ENCODE measurements around the gene C19orf33. TPM values are rescaled to one million over a fixed set of nuclear protein-coding genes. Genes with fewer than 3 reads are reported as not detected.

Gene C19orf33
- total and polyA plus RNA-seq, 4 donors, result 2.0 to 259 (median 12.5) TPM

- DNase-seq, result no peak
- Histone ChIP-seq H3K36me3 (ENCODE audit: control insufficient read depth in 1 of 2, insufficient read depth in 2 of 2, low read length in 1 of 2) (peaks cover 0 to 16% of the 10 kb centered on the region in 2 donors), H3K4me3 (ENCODE audit: low read length in 2 of 2) (no peak overlapping the region), H3K27me3 (ENCODE audit: control insufficient read depth in 1 of 2, insufficient read depth in 2 of 2, low read length in 1 of 2) (no peaks in the 10 kb centered on the region), H3K9me3 (ENCODE audit: control insufficient read depth, low read length) (no peaks in the 10 kb centered on the region), H3K4me1 (ENCODE audit: control insufficient read depth in 1 of 2, insufficient read depth in 2 of 2, low read length in 2 of 2) (no peaks in the 10 kb centered on the region), H3K27ac (ENCODE audit: low read depth in 1 of 2, low read length in 2 of 2) (no peak overlapping the region)
- intact Hi-C loops (cut with DNase I), result no loop called here
- 79% methylated on average over 9 of the region's 9 CpGs for WGBS, 2 donors
- no peak for ATAC-seq (ENCODE audit: low FRiP score)
These were observed 16.4 kb upstream of the C19orf33 start for GRCh38 chr19:38287604-38288003.

GRCh38 chr19:38288123-38288855 lies 15.8 kb upstream of the C19orf33 start:
- H3K27me3 ChIP-seq (ENCODE audit: control insufficient read depth in 1 of 2, insufficient read depth in 2 of 2, low read length in 1 of 2), result no peaks in the 10 kb centered on the region
- H3K4me3 ChIP-seq (ENCODE audit: low read length in 2 of 2), result no peak overlapping the region
- no peaks in the 10 kb centered on the region for H3K4me1 ChIP-seq (ENCODE audit: control insufficient read depth in 1 of 2, insufficient read depth in 2 of 2, low read length in 2 of 2)
- no peaks in the 10 kb centered on the region for H3K9me3 ChIP-seq (ENCODE audit: control insufficient read depth, low read length)
- 79 to 85% methylated on average over 16 of the region's 16 CpGs for WGBS, 2 donors
- intact Hi-C loops (cut with DNase I), result no loop called here
- no peak for DNase-seq
- no peak for ATAC-seq (ENCODE audit: low FRiP score)
- H3K27ac ChIP-seq (ENCODE audit: low read depth in 1 of 2, low read length in 2 of 2), result no peak overlapping the region
- peaks cover 0 to 16% of the 10 kb centered on the region in 2 donors for H3K36me3 ChIP-seq (ENCODE audit: control insufficient read depth in 1 of 2, insufficient read depth in 2 of 2, low read length in 1 of 2)

DNA sequence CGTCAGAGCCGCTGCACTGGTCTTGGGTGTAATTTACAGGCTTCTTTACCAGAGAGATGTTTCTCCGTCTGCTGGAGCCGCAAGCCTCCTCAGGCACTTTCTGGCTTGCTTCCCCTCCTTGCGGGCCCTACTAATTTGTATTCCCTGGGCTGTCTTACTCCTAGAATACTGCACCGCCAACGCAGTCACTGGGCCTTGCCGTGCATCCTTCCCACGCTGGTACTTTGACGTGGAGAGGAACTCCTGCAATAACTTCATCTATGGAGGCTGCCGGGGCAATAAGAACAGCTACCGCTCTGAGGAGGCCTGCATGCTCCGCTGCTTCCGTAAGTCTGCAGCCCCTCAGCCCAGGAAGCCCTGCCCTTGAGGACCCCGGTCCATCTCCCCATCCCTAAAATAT lies 14.1 kb upstream of the C19orf33 start:
- 94% methylated on average over 15 of the region's 15 CpGs for WGBS, 2 donors
- no peaks in the 10 kb centered on the region for H3K4me1 ChIP-seq (ENCODE audit: control insufficient read depth in 1 of 2, insufficient read depth in 2 of 2, low read length in 2 of 2)
- no peak overlapping the region for H3K4me3 ChIP-seq (ENCODE audit: low read length in 2 of 2)
- intact Hi-C loops (cut with DNase I), result no loop called here
- no peak for DNase-seq
- no peak overlapping the region for H3K27ac ChIP-seq (ENCODE audit: low read depth in 1 of 2, low read length in 2 of 2)
- no peaks in the 10 kb centered on the region for H3K9me3 ChIP-seq (ENCODE audit: control insufficient read depth, low read length)
- H3K27me3 ChIP-seq (ENCODE audit: control insufficient read depth in 1 of 2, insufficient read depth in 2 of 2, low read length in 1 of 2), result no peaks in the 10 kb centered on the region
- peaks cover 0 to 19% of the 10 kb centered on the region in 2 donors for H3K36me3 ChIP-seq (ENCODE audit: control insufficient read depth in 1 of 2, insufficient read depth in 2 of 2, low read length in 1 of 2)
- ATAC-seq (ENCODE audit: low FRiP score), result no peak

DNA sequence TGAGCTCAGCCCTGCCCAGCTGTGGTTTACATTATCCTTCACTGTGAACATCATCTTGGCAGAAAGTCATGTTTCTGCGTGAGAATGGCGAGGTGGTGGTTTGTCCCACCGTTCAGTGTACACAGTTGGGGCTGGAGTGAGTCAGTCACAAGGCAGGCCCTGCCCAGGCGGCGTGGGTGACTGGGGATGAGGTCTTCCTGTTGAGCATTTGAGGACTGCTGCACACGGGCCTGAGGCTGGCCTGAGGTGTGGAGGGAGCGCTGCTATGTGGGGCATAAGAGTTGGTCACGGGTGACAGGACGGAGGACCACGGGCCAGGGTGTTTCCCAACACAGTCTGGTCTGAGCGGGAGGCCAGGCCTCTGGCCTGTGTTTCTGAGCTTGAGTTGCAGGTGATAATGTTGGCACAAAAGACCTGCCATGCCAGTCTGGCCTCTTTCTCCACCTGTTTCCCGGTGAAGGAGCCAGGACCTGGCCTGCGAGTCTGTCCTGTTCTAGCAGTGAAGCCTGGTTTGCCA lies 13.4 kb upstream of the C19orf33 start:
- Histone ChIP-seq H3K36me3 (ENCODE audit: control insufficient read depth in 1 of 2, insufficient read depth in 2 of 2, low read length in 1 of 2) (peaks cover 0 to 19% of the 10 kb centered on the region in 2 donors), H3K4me3 (ENCODE audit: low read length in 2 of 2) (no peak overlapping the region), H3K27me3 (ENCODE audit: control insufficient read depth in 1 of 2, insufficient read depth in 2 of 2, low read length in 1 of 2) (no peaks in the 10 kb centered on the region), H3K9me3 (ENCODE audit: control insufficient read depth, low read length) (no peaks in the 10 kb centered on the region), H3K27ac (ENCODE audit: low read depth in 1 of 2, low read length in 2 of 2) (no peak overlapping the region), H3K4me1 (ENCODE audit: control insufficient read depth in 1 of 2, insufficient read depth in 2 of 2, low read length in 2 of 2) (no peaks in the 10 kb centered on the region)
- ATAC-seq (ENCODE audit: low FRiP score) (peak; percentile 17), DNase-seq (no peak)
- 80 to 84% methylated on average over 13 of the region's 13 CpGs for WGBS, 2 donors
- intact Hi-C loops (cut with DNase I), result no loop called here

- WGBS, 2 donors, result 78 to 82% methylated on average over 15 of the region's 15 CpGs
- H3K27ac ChIP-seq (ENCODE audit: low read depth in 1 of 2, low read length in 2 of 2), result no peak overlapping the region
- H3K27me3 ChIP-seq (ENCODE audit: control insufficient read depth in 1 of 2, insufficient read depth in 2 of 2, low read length in 1 of 2), result no peaks in the 10 kb centered on the region
- H3K4me1 ChIP-seq (ENCODE audit: control insufficient read depth in 1 of 2, insufficient read depth in 2 of 2, low read length in 2 of 2), result no peaks in the 10 kb centered on the region
- peaks cover 0 to 19% of the 10 kb centered on the region in 2 donors for H3K36me3 ChIP-seq (ENCODE audit: control insufficient read depth in 1 of 2, insufficient read depth in 2 of 2, low read length in 1 of 2)
- intact Hi-C loops (cut with DNase I), result no loop called here
- no peak overlapping the region for H3K4me3 ChIP-seq (ENCODE audit: low read length in 2 of 2)
- no peaks in the 10 kb centered on the region for H3K9me3 ChIP-seq (ENCODE audit: control insufficient read depth, low read length)
- DNase-seq (no peak), ATAC-seq (ENCODE audit: low FRiP score) (no peak)
These were observed 12.2 kb upstream of the C19orf33 start for GRCh38 chr19:38291855-38292254.

- no peak overlapping the region for H3K4me3 ChIP-seq (ENCODE audit: low read length in 2 of 2)
- H3K27ac ChIP-seq (ENCODE audit: low read depth in 1 of 2, low read length in 2 of 2), result no peak overlapping the region
- H3K36me3 ChIP-seq (ENCODE audit: control insufficient read depth in 1 of 2, insufficient read depth in 2 of 2, low read length in 1 of 2), result peaks cover 0 to 18% of the 10 kb centered on the region in 2 donors
- no peaks in the 10 kb centered on the region for H3K27me3 ChIP-seq (ENCODE audit: control insufficient read depth in 1 of 2, insufficient read depth in 2 of 2, low read length in 1 of 2)
- ATAC-seq (ENCODE audit: low FRiP score), result no peak
- H3K9me3 ChIP-seq (ENCODE audit: control insufficient read depth, low read length), result no peaks in the 10 kb centered on the region
- DNase-seq, result no peak
- intact Hi-C loops (cut with DNase I), result no loop called here
- no peaks in the 10 kb centered on the region for H3K4me1 ChIP-seq (ENCODE audit: control insufficient read depth in 1 of 2, insufficient read depth in 2 of 2, low read length in 2 of 2)
- 92 to 93% methylated on average over 9 of the region's 9 CpGs for WGBS, 2 donors
These were observed 10.8 kb upstream of the C19orf33 start for GRCh38 chr19:38293281-38293680.

DNA sequence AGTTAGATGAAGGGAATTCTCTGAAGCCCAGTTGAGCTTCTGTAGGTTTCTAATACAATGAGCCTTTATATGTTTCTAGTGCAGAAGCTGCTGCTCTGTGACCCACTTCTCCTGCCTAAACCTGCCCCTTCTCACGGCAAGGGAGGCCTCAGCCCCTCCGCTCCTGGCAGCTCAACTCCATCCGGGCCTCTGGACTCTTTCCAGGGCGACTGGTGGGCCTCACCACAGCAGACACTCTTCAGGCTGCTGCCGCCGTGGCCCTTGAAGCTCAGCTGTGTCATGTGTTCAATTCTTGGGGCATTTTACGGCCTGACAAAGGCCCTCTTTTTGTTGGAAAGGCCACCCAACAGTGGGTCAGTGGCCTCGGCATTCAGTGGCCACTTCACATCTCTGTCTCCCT lies 10.0 kb upstream of the C19orf33 start:
- no peak for ATAC-seq (ENCODE audit: low FRiP score)
- 76 to 77% methylated on average over 8 of the region's 8 CpGs for WGBS, 2 donors
- intact Hi-C loops (cut with DNase I), result no loop called here

DNA sequence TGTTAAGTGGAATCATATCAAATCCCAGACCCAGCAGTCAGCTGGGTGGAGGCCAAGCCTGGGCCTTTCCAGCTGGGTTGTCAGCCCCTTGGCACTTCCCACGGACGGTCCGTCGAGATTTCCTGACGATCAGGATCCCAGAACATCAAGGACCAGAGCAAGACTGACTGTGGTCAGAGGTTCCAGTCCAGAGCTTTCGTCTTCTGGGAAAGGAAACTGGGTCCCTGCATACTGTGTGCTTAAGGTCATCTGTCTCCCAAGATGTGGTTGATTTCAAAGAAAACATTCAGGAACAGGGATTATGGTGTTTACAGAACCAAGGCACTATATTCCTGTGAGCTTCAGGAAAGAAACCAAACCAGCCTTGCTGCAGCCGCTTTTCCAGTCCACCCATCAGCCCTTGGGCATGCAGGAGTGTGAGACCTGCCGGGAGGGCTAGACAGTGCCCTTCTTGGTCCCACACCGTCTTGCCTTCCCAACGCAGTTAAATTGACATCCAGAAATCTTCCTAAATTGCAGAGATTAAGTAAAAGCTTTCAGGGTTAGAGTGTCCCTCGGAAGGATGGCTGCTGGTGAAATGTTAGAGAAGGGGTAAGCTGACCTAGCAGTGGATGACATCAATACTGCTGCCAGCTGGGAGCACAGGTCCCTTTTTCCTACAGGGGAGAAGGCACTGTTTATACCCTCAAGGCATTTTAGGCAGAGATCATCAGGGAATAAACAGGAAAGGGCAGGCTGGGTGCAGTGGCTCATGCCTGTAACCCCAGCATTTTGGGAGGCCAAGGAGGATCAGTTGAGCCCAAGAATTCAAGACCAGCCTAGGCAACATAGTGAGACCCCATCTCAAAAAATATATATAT lies 5.0 kb upstream of the C19orf33 start:
- DNase-seq (no peak), ATAC-seq (ENCODE audit: low FRiP score) (no peak)
- WGBS, 2 donors, result 14 to 16% methylated on average over 11 of the region's 11 CpGs
- intact Hi-C loops (cut with DNase I), result no loop called here
- Histone ChIP-seq H3K4me1 (ENCODE audit: control insufficient read depth in 1 of 2, insufficient read depth in 2 of 2, low read length in 2 of 2) (no peaks in the 10 kb centered on the region), H3K36me3 (ENCODE audit: control insufficient read depth in 1 of 2, insufficient read depth in 2 of 2, low read length in 1 of 2) (peaks cover 0 to 2% of the 10 kb centered on the region in 2 donors), H3K27me3 (ENCODE audit: control insufficient read depth in 1 of 2, insufficient read depth in 2 of 2, low read length in 1 of 2) (no peaks in the 10 kb centered on the region), H3K9me3 (ENCODE audit: control insufficient read depth, low read length) (no peaks in the 10 kb centered on the region), H3K4me3 (ENCODE audit: low read length in 2 of 2) (no peak overlapping the region), H3K27ac (ENCODE audit: low read depth in 1 of 2, low read length in 2 of 2) (peak overlapping the region in 1 of 2 donors; percentile 9)

More for the DNA sequence above, 10.0 kb upstream of the C19orf33 start:
- Histone ChIP-seq H3K36me3 (ENCODE audit: control insufficient read depth in 1 of 2, insufficient read depth in 2 of 2, low read length in 1 of 2) (peaks cover 0 to 12% of the 10 kb centered on the region in 2 donors), H3K27me3 (ENCODE audit: control insufficient read depth in 1 of 2, insufficient read depth in 2 of 2, low read length in 1 of 2) (no peaks in the 10 kb centered on the region), H3K4me3 (ENCODE audit: low read length in 2 of 2) (no peak overlapping the region), H3K4me1 (ENCODE audit: control insufficient read depth in 1 of 2, insufficient read depth in 2 of 2, low read length in 2 of 2) (no peaks in the 10 kb centered on the region), H3K27ac (ENCODE audit: low read depth in 1 of 2, low read length in 2 of 2) (no peak overlapping the region), H3K9me3 (ENCODE audit: control insufficient read depth, low read length) (no peaks in the 10 kb centered on the region)
- DNase-seq, result no peak
